Measurements from ENCODE around the gene PSMA6. TPM values are rescaled to one million over a fixed set of nuclear protein-coding genes. Genes with fewer than 3 reads are reported as not detected.

PSMA6 gene
- total and polyA plus RNA-seq, 10 of the 15 experiments (the other 5 are each of a cell fraction or from before 2014, with no cell fraction given), result 267 to 1,363 (median 402) TPM

- DNase-seq (ENCODE audit: low read depth, low spot score) (no peak), ATAC-seq (no peak), FAIRE-seq (no peak)
- RAD21 ChIA-PET (ENCODE audit: unreplicated experiment), result interaction anchor here (1.7 kb wide), 1 partner anchor 43 kb away, joined by 3 read pairs; no protein-coding TSS in a partner anchor
- no peak overlapping the region for H2AFZ ChIP-seq (ENCODE audit: control insufficient read depth, low read depth, low read length)
- H4K20me1 ChIP-seq (ENCODE audit: control insufficient read depth, insufficient read depth), result no peaks in the 10 kb centered on the region
- no peak overlapping the region for H3K4me2 ChIP-seq (ENCODE audit: control insufficient read depth, insufficient read depth)
- H3K9me3 ChIP-seq (replicated peaks; ENCODE audit: control insufficient read depth, insufficient read depth, low read length), result no peaks in the 10 kb centered on the region
- WGBS (ENCODE audit: insufficient coverage, insufficient replicate concordance, low lambda C conversion rate, missing lambda C conversion rate), result 96% methylated on average over 4 of the region's 4 CpGs
- no peaks in the 10 kb centered on the region for H3K27me3 ChIP-seq (replicated peaks in 1 of 2; ENCODE audit: control insufficient read depth in 2 of 2, insufficient read depth in 2 of 2, low read length in 1 of 2)
- CTCF ChIA-PET, result no interaction called here
- 0 out of 2 replicates have a peak, but pooled peaks cover 2% of the 10 kb centered on the region for H3K4me1 ChIP-seq (ENCODE audit: control insufficient read depth, insufficient read depth, low read length)
- POLR2A ChIA-PET, result interaction anchor here (1.9 kb wide), 1 partner anchor 9 kb away, joined by 5 read pairs; no protein-coding TSS in a partner anchor
- H3K9ac ChIP-seq (ENCODE audit: control insufficient read depth, insufficient read depth, low read length), result no peak overlapping the region
- SMC1A ChIA-PET (ENCODE audit: uncharacterized antibody, unreplicated experiment), result no interaction called here
- H3K79me2 ChIP-seq (ENCODE audit: control insufficient read depth, insufficient read depth, low read length), result no peaks in the 10 kb centered on the region
- no peak overlapping the region for H3K27ac ChIP-seq (ENCODE audit: control insufficient read depth, insufficient read depth)
- TF ChIP-seq ASH2L (IDR thresholded peaks at IDR 0.05; ENCODE audit: borderline replicate concordance, low read depth), result no peak
- in situ Hi-C loops (cut with MboI), result no loop called here
- no TSS peak for BruUV-seq (replicated peaks)
- peaks cover 1 to 6% of the 10 kb centered on the region in 2 experiments; a peak in 3 of 4 replicates for H3K36me3 ChIP-seq (ENCODE audit: control insufficient read depth in 2 of 2, insufficient read depth in 2 of 2, low read length in 1 of 2)
- intact Hi-C loops (cut with micrococcal nuclease; ENCODE audit: unreplicated experiment), result no loop called here
- no peak overlapping the region for H3K4me3 ChIP-seq
Measured at GRCh38 chr14:35277179-35277578, 15.0 kb upstream of the PSMA6 start.

- Histone ChIP-seq H2AFZ (ENCODE audit: control insufficient read depth, low read depth, low read length) (no peak overlapping the region), H3K9me3 (replicated peaks; ENCODE audit: control insufficient read depth, insufficient read depth, low read length) (no peaks in the 10 kb centered on the region), H3K27ac (ENCODE audit: control insufficient read depth, insufficient read depth) (no peak overlapping the region), H3K4me2 (ENCODE audit: control insufficient read depth, insufficient read depth) (no peak overlapping the region), H3K4me3 (no peak overlapping the region), H3K27me3 (replicated peaks in 1 of 2; ENCODE audit: control insufficient read depth in 2 of 2, insufficient read depth in 2 of 2, low read length in 1 of 2) (no peaks in the 10 kb centered on the region), H3K9ac (ENCODE audit: control insufficient read depth, insufficient read depth, low read length) (no peak overlapping the region), H3K36me3 (ENCODE audit: control insufficient read depth in 2 of 2, insufficient read depth in 2 of 2, low read length in 1 of 2) (peaks cover 0 to 1% of the 10 kb centered on the region in 2 experiments; a peak in 3 of 4 replicates), H3K79me2 (ENCODE audit: control insufficient read depth, insufficient read depth, low read length) (no peaks in the 10 kb centered on the region), H3K4me1 (ENCODE audit: control insufficient read depth, insufficient read depth, low read length) (peaks cover 8% of the 10 kb centered on the region), H4K20me1 (ENCODE audit: control insufficient read depth, insufficient read depth) (no peaks in the 10 kb centered on the region)
- no peak for FAIRE-seq
- DNase-seq (ENCODE audit: low read depth, low spot score), result no peak
- WGBS (ENCODE audit: insufficient coverage, insufficient replicate concordance, low lambda C conversion rate, missing lambda C conversion rate), result 98% methylated on average over 3 of the region's 3 CpGs
- ChIA-PET POLR2A (no interaction called here), CTCF (no interaction called here), SMC1A (ENCODE audit: uncharacterized antibody, unreplicated experiment) (no interaction called here), RAD21 (ENCODE audit: unreplicated experiment) (interaction anchor here (0.9 kb wide), 1 partner anchor 16 kb away, joined by 3 read pairs; no protein-coding TSS in a partner anchor)
- intact Hi-C loops (cut with micrococcal nuclease; ENCODE audit: unreplicated experiment) (no loop called here), in situ Hi-C loops (cut with MboI) (no loop called here)
- no peak for ATAC-seq
- TF ChIP-seq ZNF622 (IDR thresholded peaks at IDR 0.05) (no peak), SREBF2 (IDR thresholded peaks at IDR 0.05; ENCODE audit: low read length) (no peak)
- TF ChIP-seq, protein P1, sequence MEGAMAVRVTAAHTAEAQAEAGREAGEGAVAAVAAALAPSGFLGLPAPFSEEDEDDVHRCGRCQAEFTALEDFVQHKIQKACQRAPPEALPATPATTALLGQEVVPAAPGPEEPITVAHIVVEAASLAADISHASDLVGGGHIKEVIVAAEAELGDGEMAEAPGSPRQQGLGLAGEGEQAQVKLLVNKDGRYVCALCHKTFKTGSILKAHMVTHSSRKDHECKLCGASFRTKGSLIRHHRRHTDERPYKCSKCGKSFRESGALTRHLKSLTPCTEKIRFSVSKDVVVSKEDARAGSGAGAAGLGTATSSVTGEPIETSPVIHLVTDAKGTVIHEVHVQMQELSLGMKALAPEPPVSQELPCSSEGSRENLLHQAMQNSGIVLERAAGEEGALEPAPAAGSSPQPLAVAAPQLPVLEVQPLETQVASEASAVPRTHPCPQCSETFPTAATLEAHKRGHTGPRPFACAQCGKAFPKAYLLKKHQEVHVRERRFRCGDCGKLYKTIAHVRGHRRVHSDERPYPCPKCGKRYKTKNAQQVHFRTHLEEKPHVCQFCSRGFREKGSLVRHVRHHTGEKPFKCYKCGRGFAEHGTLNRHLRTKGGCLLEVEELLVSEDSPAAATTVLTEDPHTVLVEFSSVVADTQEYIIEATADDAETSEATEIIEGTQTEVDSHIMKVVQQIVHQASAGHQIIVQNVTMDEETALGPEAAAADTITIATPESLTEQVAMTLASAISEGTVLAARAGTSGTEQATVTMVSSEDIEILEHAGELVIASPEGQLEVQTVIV (IDR thresholded peaks at IDR 0.05; ENCODE audit: borderline replicate concordance, partially characterized antibody), result no peak
- BruUV-seq (replicated peaks), result no TSS peak
Measured at GRCh38 chr14:35279369-35279768, 12.8 kb upstream of the PSMA6 start.

All from GM12878 (cell line).